HG03097 (cell line): Measurements from ENCODE around the gene CIAO3.
"Not testable (repeated sequence)": the region's sequence is repeated elsewhere in the genome, so short reads cannot be mapped to it uniquely, and the experiment has no call there.

Experiments
- ATAC-seq: cut with Tn5 transposase; IDR thresholded peaks from one replicate; pipeline ENCODE4 v1.9.1; 2021; ENCODE audit not compliant: unreplicated experiment, low FRiP score

CIAO3 gene

DNA sequence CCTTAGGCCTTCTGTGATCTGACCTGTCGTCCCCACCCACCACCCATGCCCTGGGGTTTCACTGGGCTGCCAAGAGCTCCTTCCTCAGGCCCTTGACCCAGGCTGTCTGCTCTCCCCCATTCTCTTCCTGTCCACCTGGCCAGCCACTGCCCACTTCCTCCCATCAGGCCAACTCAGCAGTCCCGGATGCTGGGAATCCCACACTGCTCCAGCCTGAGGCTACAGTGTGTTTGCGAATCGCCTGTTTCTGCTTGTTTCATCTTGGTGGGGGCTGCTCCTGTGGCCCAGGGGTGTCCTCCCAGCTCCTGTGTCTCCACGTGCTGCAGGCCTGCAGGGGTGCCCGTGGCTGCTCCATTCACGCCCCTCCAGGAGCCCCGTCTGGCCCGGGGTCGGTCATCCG lies 26.7 kb downstream of the CIAO3 start:
- no peak for ATAC-seq

DNA sequence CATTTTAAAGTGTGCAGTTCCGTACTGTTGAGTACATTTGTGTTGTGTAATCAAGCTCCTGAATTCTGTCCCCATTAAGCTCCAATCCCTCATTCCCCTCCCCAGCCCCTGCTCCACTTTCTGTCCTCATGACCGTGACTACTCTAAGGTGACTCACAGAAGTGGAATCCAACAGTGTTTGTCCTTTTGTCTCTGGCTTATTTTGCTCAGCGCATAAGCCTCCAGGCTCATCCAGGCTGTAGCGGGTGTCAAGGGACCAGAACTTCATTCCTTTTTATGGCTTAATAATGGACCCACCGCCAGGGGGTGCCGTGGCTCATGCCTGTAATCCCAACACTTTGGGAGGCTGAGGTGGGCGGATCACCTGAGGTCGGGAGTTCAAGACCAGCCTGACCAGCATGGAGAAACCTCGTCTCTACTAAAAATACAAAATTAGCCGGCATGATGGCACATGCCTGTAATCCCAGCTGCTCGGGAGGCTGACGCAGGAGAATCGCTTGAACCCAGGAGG lies 28.0 kb downstream of the CIAO3 start:
- ATAC-seq = not testable (repeated sequence)

DNA sequence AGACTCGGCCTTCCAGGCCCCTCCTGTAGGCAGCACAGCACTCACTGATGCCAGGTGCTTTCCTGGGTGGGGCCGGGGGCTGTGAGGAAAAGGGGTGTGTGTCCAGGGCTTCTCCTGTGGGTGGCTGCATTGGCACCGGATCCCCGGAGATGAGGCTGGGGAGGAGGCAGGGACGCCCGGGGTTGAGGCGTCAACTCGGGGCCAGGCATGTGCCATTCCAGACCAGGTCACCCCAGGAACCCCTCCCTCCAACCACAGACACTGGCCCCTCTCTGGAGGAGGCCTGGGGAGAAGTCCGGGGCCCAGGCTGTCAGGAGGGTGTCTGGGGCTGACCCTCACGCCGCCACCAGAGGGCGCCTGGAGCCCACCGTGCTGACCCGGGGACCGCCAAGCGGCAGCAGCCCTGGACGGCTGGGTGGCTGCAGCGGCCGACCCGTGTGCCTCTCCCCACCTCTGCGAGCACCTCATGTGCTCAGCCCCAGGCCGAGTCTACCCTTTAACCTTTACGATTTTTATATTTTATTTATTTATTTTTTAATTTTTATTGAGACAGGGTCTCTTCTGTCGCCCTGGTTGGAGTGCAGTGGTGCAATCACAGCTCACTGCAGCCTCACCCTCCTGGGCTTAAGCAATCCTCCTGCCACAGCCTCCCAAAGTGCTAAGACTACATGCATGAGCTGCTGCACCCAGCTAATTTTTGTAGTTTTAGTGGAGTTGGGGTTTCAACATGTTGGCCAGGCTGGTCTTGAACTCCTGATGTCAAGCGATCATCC lies 29.1 kb downstream of the CIAO3 start:
- no peak for ATAC-seq

DNA sequence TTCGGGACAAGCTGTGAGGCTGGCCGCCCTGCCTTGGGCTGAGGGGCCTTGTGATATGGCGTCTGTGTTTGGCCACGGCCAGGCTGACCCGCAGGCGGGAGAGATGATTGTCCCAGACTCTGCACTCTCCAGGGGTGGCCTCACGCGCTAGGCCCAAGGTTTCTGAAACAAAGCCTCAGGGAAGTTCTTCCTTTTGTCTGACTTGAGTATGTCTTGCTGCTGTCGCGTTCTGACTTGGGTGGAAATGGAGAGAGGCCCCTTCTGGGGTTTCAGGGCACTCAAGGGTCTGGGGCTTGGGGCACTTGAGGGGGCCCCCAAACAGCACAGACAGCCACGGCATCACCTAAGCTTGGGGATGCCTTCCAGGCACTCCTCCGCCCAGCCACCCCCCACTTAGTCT lies 29.7 kb downstream of the CIAO3 start:
- ATAC-seq = no peak

DNA sequence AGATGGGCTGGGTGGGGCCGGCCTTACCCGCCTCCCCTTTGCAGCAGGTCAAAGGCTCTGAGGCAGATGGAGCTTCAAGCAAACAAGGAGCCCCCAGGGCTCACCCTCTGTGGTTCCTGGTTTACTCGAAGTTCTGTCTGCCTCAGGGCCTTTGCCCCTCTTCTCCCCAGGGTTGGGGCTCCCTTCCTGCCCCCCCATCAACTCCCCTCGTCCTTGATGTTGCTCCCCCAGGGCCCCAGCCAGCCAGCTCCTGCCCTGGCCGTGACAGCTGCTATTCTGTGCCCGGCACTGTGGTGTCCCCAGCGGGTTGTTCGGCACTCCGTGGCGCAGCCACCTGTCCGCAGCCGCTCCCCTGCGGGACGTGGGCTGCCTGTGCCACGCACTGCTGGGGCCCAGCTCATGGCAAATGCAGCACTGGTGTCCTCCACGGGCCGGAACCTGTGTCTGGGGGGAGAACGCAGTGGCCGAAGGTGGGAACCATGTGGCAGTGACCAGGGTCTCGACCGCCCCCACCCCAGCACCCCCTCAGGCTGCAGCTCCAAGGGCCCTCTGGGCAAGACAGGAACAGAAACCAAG lies 30.2 kb downstream of the CIAO3 start:
- ATAC-seq = no peak

DNA sequence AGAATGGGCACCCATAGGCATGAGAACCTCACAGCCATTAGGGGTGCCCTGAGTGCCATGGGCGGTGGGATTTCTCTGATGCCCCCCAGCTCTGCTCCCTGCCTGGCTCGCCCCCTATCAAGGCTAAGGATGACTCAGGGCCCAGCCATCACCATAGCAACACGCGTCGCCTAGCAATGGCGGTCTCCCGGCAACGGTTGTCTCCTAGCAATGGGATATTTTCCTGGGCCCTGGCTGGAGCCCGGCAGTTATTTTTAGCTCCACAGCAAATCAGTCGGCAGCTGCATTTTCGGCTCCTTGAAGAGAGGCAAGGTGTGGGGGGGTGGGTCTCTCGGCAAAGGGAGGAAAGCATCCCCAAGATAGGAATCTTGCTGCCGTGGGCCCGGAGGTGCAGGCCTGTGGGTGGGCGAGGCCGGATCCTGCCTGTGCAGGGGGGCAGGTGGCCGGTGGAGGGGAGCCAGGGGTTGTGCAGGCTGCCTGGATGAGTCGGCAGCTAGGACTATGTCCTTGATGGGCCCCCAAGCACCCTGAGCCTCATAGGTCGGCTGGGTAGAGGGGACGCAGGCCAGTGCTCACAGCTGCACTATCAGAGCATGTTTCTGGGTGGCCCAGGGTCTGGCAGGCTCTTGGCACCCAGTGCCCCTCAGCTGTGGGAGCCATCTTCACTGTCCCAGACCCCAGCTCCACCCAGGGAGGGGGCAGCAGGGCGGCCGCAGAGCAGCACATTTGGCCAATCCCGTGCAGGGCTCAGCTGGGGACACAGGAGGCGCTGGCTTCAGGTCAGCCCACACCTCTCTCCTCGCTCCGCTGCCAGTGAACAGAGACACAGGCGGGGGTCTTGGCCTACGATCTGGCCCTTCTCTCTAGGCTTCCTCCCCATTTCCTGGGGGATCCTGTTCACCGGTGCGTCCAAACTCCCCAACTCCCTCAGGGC lies 31.0 kb downstream of the CIAO3 start:
- no peak for ATAC-seq

DNA sequence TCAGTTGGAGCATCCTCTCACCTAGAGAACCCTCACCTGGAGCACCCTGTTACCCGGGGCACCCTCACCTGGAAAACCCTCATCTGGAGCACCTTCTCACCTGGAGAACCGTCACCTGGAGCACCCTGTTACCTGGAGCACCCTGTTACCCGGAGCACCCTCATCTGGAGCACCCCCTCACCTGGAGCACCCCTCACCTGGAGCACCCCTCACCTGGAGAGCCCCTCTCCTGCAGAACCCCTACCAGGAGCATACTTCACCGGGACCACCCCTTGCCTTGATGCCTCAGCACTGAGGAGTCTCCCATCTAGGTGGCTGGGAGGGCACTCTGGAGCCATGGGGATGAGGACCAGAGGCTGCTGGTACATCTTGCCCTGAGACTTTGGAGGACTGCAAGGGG lies 31.8 kb downstream of the CIAO3 start:
- no peak for ATAC-seq

DNA sequence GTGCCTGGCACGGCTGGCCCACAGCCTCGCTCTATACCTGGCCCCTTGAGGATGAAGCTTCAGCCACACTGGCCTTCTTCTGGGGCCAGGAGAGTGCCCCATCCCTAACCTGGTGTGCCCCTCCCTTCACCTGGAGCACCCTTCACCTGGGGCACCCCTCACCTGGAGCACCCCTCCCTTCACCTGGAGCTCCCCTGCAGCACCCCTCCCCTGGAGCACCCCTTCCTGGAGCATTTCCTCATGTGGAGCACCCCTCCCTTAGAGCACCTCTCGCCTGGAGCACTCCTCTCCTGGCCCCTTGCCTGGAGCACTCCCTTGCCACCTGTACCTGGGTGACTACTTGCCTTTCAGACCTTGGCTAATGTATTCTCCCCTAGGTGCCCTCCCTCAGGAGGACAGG lies 32.8 kb downstream of the CIAO3 start:
- no peak for ATAC-seq

DNA sequence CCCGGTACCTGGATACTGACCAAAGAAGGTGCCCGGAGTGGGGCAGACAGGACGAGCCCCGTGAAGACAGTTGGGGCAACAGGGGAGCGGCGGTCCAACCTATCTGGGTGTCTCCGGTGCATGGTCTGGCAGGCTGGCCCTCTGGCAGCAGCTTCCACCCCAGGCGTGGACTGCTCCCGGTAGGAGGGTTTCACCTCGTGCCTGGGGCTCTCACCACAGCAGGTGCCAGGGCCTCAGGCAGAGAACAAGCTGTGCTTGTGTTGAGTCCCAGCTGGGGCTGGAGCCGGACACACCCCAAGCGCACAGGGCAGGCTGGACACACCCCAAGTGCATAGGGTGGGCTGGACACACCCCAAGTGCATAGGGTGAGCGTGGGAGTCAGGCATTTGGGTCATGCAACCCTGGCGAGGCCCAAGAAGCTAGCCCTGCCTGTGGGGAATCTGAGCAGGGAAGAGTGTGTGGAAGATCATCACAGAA lies 33.7 kb downstream of the CIAO3 start:
- ATAC-seq = no peak

DNA sequence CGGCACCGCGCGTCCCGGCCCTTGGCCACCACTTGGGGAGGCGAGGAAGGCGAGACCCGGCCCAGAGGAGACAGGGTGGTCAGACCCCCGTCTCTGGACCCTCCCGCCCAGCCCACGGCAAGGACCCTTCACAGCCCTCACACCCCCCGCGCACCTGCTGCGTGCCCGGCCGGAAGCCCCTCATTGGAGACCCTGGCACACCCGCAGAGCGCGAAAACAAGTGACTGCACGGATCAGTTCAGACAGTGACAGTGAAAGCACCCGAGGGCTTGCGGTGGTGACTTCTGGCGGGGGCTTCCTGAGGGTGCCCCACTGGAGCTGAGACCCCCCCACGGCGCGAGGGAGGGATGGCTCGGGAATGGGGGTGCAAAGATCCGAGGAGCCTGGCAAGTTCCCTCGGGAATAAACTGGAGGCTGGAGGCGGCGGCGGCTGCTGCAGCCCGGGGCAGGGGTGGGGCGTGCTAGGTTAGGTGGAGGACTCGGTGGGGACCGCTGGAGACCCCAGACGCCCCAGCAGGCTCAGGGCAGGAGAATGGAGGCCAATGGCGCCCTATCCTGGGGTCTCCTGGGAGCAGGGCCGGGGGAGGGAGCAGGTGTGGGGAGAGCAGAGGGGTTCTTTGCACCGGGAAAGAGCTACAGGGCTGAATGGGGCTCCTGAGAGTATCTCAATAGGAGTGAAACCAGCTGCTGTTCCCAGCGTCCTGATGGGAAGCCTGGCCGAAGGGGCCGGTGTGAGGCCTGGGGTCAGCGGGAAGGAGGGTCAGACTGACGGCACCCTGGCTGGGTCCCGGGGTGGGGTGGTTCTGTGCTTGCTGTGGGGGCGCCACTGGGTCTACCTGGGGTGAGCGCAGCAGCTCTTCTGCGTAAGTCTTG lies 34.4 kb downstream of the CIAO3 start:
- no peak for ATAC-seq

DNA sequence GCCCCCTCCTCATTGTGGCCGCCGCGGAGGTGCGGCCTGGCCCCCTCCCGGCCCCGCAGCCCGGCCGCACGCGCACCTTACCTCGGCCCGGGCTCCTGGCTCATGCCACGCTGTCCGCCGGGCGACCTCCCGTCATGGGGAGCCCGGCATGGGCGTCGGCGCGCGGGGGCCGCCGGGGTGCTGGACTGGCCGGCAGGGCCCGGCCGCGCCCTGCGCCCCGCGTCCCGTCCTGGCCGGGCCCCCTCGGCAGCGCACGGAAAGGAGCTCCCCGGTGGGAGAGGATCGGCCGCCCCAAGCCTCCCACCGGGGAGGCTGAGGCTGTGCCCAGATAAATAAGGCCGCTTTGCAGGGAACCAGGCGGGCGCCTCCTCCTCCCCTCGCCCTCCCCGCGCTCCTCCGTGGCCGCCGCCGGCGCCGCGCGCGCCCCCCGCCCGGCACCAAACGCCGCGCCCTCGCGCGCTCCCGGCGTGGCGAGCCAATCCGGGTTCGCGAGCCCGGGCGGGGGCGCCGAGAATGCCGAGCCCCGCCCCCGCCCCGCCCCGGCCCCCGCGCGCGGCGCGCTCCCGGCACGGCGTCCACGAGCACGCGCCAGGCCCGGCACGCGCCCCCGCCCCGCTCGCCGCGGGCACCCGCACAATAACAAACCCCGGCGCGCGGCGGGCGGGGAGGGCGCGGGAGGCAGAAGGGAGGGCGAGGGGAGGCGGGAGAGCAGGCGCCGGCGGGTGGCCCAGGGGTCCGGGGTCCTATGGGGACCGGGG lies 35.2 kb downstream of the CIAO3 start, which contains the start of gene FBXL16:
Gene FBXL16, minus strand, starts transcription at position 371 of the 758 bp plus-strand sequence. CDS start 8,396 bp downstream, outside the sequence.
- no peak for ATAC-seq

DNA sequence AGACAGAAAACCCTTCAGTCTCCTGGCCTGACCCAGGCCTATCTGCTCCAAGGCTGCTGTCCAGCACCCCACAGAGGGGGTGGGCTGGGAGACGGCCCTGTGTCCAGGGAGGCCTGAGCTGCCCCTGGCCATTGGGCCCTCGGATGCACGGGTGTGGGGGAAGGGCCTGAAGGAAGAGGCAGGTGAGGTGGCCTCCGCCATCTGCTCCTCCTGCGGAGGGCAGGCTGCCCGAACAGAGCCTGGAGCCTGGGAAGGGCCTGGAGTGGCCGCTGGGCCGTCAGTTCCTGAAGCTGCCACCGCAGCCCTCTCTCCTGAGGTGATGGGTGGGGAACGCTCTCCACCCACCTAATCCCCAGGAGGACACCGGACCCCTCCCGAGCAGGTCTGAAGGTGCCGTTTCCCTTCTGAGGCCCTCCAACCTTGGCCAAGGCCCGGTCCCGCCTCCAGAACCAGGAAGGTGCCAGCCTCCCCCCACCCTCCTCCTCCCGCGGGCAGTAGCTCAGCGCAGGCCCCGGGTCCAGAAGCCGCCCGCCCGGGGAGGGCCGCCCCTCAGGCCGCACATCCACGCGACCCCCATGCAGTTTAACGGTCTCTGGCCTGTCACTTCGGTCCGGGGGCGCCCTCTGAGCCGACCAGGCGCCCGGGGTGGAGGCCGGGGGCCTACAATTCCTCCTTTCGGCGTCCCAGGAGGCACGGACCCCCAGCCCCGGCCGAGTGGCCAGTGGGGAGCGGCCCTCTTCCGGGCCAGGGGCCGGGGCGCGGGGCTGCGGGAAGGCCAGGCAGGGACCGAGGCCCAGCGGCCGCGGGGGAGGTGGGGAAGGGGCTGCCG lies 36.0 kb downstream of the CIAO3 start:
- no peak for ATAC-seq

DNA sequence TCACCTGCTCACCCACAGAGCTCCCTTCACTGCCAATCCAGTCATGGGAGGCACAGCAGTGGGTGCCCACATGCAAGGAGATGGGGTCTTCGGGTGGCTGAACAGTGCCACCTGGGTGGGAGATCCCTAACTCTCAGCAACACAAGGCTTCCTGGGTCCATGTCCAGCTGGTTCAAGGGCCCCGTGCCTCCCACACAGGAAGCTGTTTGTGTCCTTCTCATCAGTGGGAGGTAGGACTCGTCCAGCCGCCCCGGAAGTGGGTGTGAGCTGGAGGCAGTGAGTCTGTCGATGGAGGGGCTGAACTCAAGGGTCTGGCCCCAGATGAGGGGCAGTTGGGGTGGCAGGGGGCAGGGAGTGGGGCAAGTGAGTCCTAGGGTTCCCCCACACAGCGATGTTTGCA lies 36.8 kb downstream of the CIAO3 start:
- no peak for ATAC-seq

DNA sequence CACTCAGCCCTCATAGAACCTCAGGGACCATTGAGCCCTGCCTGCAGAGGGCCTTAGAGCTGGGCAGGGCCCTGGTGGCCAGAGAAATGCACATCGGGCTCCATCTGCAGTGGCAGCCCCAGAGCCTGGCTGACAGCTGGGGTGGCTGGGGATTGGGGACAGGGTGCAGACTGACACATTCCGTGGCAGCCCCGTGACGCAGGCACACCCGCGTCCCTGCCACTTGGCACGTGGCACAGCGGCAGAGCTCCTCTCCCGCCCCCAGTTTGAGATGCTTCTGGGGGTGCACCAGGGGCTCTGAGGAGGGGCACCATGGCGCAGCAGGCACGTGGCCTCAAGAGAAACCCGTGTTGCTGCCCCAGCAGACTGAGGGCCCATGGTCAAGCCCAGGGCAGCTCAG lies 37.4 kb downstream of the CIAO3 start:
- no peak for ATAC-seq

DNA sequence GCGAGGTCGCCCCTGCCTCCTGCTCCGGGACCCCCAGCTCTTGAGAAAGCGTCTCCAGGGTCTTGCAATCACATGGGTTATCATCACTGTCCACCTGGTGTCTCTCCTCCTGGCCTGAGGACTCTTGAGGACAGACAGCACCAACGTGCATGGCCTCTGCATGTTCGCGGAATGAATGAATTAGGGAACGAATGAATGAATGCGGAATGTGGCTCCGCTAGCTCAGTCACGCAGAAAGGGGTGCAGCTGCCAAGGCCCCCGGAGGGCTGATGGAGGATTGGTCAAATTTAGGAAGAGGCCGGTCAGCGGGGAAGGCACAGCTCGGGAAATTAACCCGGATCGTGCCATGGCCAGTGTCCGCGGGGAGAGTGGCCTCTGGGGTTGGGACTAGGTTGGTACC lies 38.5 kb downstream of the CIAO3 start:
- no peak for ATAC-seq

DNA sequence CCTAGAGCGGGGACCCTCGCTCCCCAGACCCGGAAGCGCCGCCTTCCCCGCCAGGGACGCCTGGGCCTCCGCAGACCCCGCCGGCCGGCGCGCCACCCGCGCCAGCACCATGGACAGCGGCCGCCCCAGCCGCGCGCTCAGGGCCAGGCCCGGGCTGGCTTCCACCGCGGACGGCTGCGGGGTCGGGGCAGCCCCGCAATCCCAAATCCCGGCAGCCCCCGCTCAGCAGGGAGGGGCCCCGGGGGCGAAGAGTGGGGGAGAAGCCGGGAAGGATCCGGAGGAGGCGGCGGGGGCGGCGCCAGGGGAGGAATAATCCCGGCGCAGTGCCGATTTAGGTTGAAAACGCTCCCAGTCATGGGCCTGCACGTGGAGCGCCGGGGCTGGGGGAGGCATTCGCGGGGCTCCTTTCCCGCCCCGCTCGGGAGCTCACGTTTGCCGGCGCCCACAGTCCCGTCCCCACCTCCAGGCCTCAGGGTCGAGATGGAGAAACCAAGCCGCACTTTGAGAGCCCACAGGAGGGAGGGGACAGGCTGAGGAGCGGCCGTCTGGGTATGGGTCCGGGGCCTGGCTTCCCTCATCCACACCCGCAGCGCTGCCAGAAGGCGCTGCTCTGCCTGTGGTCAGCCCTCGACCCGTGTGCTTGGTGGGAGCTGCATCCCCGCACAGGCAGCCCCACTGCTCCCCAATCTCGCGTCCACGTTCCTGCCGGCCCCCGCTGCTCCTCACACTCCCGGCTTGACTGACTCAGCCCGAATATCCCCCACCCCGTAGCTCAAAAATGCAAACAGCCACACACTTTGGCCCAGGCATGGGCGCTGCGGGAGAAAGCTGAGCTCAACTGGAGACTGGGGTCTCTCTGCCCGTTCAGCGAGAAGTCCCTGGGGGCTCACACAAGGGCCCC lies 39.9 kb downstream of the CIAO3 start:
- no peak for ATAC-seq

DNA sequence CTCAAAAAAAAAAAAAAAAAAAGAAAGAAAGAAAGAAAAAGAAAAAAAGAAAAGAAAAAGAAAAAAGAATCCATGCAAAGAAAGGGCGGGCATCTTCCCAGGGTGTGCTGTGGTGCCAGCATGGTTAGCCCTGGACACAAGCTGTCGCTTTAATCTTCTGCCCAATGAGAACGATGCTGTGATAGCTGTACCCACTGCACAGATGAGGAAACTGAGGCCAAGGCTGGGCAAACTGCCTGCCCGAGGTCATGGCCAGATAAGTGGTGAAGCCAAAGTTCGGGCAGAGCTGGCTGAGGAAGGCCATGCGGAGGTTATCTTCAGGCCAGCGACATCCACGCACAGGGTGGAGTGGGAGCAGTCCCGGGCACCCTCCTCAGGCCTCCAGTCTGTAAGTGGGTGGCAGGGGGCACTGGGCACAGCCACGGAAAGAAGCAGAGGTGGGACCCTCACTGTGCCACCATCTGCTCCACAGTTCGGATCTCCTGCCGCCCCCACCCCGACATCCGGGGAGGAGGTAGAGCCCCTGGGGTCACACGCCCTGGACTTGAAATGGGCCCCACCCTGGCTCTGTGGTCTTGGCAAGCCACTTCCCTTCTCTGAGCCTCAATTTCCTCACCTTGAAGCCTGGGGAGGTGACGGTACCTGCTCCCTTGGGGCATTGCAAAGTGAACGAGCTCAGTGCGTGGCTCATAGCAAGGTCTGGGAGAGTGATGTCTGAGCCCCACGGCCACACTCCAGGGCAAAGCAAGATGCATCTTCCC lies 41.7 kb downstream of the CIAO3 start:
- ATAC-seq = no peak
